ENCODE data around the gene KRTAP1-4.

Gene KRTAP1-4

GRCh38 chr17:41019415-41019814 lies 10.6 kb downstream of the KRTAP1-4 start:
- no peak for TF ChIP-seq CTCF (IDR thresholded peaks at IDR 0.05; ENCODE audit: low read depth, low read length, missing control alignments)
- DNase-seq (ENCODE audit: extremely low read depth, low read depth): no peak
- no peak overlapping the region for H3K4me3 ChIP-seq (replicated peaks; ENCODE audit: low read depth, low read length)

- no peak overlapping the region for H3K4me3 ChIP-seq (replicated peaks; ENCODE audit: low read depth, low read length)
- DNase-seq (ENCODE audit: extremely low read depth, low read depth): no peak
- no peak for TF ChIP-seq CTCF (IDR thresholded peaks at IDR 0.05; ENCODE audit: low read depth, low read length, missing control alignments)
Observed at GRCh38 chr17:41018541-41018940, 11.5 kb downstream of the KRTAP1-4 start.

- no peak overlapping the region for H3K4me3 ChIP-seq (replicated peaks; ENCODE audit: low read depth, low read length)
- TF ChIP-seq CTCF (IDR thresholded peaks at IDR 0.05; ENCODE audit: low read depth, low read length, missing control alignments): no peak
- no peak for DNase-seq (ENCODE audit: extremely low read depth, low read depth)
Observed at GRCh38 chr17:41016578-41017215, 13.3 kb downstream of the KRTAP1-4 start.

GRCh38 chr17:41015454-41015853 lies 14.5 kb downstream of the KRTAP1-4 start:
- H3K4me3 ChIP-seq (replicated peaks; ENCODE audit: low read depth, low read length): no peak overlapping the region
- DNase-seq (ENCODE audit: extremely low read depth, low read depth): no peak
- no peak for TF ChIP-seq CTCF (IDR thresholded peaks at IDR 0.05; ENCODE audit: low read depth, low read length, missing control alignments)

GRCh38 chr17:41013606-41014005 lies 16.4 kb downstream of the KRTAP1-4 start:
- peak; percentile 80 for DNase-seq (ENCODE audit: extremely low read depth, low read depth)
- TF ChIP-seq CTCF (IDR thresholded peaks at IDR 0.05; ENCODE audit: low read depth, low read length, missing control alignments): no peak
- H3K4me3 ChIP-seq (replicated peaks; ENCODE audit: low read depth, low read length): no peak overlapping the region

- peak; percentile 92 for DNase-seq (ENCODE audit: extremely low read depth, low read depth)
- TF ChIP-seq CTCF (IDR thresholded peaks at IDR 0.05; ENCODE audit: low read depth, low read length, missing control alignments): no peak
Observed at GRCh38 chr17:41013181-41013580, 16.8 kb downstream of the KRTAP1-4 start.

More at GRCh38 chr17:41013181-41013580, 16.8 kb downstream of the KRTAP1-4 start:
- no peak overlapping the region for H3K4me3 ChIP-seq (replicated peaks; ENCODE audit: low read depth, low read length)

Measured in HFF-Myc (cell line).